NOMO-1 (cell line): ENCODE measurements around the gene BIRC7.

ENCODE experiments used
- DNase-seq, 2 experiments: peaks; one replicate each; lab custom pipeline; 2025; ENCODE audit not compliant: unreplicated experiment in 2 of 2; lab: John Stamatoyannopoulos, UW

BIRC7 gene

DNA sequence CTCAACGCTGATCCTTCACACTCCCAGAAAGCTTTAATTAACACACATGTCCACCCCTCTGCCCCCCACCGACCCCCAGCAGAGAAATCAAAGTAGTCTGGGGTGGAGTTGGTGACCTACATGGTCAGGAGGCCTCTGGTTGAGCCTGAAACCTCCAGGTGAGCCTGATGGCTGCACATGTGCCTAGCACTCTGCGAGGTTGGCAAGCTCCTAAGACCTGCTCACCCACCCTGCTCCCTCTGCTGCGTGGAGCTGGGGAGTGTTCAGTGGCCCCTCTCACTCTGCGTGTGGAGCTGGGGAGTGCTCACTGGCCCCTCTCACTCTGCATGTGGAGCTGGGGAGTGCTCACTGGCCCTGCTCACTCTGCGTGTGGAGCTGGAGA, 11.9 kb upstream of the BIRC7 start:
- no peak for DNase-seq

GRCh38 chr20:63224412-63225081, 11.2 kb upstream of the BIRC7 start:
- DNase-seq, result no peak

- DNase-seq, result no peak
Measured at GRCh38 chr20:63225082-63225454, 10.6 kb upstream of the BIRC7 start.

DNA sequence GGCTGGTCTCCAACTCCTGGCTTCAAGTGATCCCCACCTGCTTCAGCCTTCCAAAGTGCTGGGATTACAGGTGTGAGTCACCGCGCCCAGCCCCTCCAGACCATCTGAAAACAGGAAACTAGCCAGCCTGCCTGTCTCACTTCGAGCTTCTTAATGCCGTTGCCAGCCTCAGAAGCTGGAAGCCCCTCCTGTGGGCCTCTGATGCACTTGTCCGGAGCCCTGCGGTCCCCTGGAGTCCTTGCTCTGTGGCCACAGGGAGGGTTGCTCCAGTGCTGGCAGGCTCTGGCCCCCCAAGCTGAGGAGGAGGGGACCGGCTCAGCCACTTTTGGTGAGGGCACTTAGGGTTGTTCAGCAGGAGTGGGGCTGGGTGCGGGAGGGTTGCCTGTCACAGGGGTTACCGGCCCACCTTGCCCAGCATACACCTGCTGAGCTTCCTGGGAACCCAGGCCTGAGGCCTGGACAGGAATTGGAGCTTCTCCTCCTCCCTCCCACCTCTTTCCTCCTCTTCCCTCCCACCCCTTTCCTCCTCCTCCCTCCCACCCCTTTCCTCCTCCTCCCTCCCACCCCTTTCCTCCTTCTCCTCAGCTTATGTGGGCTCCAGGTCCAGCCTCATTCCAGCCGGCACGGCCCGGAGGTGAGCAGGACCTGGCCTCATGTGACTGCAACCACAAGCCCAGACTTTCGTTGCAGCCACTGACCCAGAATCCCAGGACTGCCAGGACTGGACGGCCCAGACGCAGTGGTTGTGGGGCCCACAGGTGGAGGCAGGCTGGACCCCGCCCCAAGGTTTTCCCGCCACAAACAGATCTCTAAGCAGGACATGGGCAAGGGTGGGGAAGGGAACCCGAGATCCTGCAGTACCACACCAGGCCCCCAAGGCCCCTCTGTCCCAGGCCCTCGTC, 9.4 kb upstream of the BIRC7 start:
- DNase-seq, result no peak

DNA sequence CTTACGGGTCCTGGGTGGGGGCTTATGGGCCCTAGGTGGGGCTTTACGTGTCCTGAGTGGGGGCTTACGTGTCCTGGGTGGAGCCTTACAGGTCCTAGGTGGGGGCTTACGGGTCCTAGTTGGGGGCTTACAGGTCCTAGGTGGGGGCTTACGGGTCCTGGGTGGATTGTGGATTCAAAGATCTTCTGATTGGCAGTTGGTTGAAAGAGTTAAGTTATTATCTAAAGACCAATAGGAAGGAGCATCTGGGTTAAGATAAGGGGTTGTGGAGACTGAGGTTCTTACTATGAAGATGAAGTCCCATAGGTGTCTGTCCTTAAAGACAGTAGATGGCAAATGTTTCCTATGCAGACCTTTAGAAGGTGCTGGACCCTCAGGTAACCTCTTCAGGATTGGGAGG, 8.4 kb upstream of the BIRC7 start:
- DNase-seq, result no peak

GRCh38 chr20:63228806-63229205, 6.9 kb upstream of the BIRC7 start:
- DNase-seq, result no peak

DNA sequence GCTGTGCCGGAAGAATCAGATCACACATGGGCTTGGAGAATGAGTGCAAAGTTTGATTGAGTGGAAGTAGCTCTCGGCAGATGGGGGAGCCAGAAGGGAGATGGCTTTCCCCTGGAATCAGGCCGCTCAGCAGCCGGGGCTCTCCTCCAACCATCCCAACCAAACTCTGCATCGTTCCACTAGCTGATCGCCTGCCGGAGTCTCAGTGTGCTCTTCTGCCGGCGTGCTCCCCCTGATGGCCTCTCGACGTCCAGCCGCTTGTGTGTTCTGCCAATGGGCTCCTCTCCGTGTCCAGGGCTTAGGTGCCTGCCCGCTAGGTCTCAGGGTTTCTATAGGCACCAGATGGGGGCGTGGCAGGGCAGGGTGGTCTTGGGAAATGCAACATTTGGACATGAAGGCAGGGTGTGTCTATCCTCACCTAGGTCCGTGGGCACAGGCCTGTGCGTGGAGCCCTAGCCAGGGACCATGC, 4.9 kb upstream of the BIRC7 start:
- DNase-seq, result no peak

- DNase-seq, result no peak
Measured at GRCh38 chr20:63232235-63233060, 3.3 kb upstream of the BIRC7 start.

- DNase-seq, result no peak
Measured at GRCh38 chr20:63233061-63233344, 2.7 kb upstream of the BIRC7 start.

- no peak for DNase-seq
Measured at GRCh38 chr20:63233924-63234323, 1.8 kb upstream of the BIRC7 start.

GRCh38 chr20:63234693-63235398, 859 bp upstream of the BIRC7 start:
- DNase-seq, result no peak

DNA sequence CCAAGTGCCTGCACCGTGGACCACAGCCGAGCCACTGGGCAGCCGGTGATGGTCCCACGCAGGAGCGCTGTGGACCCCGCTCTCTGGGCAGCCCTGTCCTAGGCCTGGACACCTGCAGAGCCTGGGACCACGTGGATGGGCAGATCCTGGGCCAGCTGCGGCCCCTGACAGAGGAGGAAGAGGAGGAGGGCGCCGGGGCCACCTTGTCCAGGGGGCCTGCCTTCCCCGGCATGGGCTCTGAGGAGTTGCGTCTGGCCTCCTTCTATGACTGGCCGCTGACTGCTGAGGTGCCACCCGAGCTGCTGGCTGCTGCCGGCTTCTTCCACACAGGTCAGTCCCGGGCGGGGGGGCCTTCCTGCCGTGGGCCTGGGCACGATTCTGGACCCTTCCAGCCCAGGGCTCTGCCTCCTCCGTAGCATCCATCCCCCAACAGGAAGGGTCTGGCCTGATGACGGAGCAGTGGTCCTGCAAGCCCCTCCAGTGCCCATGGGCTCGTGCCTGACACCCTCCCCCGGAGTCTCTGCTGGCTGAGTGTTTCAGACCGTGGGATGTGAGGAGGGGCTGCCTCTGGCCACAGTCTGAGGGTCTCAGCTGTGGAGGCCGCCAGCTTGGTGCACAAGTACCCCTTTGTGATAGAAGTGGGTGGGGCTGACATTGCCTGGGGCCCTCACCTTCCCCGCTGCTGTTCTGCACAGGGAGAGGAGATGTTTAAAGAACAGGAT, 572 bp downstream of the BIRC7 start:
- DNase-seq, result no peak

DNA sequence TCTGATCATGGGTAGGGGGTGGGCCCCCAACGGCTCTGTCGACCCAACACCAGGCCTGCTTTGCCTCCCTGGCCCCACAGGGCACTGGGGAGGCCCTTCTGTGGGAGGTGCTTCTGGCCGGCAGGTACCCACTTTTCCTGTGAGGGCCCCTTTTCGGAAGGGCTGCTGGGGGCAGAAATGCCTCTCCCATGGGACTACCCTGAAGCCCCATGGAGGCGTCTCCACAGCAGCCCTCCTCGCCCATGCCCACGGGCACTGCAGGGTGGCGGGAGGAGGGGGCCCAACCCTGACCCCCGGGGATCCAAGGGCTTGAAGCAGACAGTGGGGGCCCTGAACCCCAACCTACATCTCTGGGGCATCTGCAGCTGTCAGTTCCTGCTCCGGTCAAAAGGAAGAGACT, 2.3 kb downstream of the BIRC7 start:
- DNase-seq, result no peak

DNA sequence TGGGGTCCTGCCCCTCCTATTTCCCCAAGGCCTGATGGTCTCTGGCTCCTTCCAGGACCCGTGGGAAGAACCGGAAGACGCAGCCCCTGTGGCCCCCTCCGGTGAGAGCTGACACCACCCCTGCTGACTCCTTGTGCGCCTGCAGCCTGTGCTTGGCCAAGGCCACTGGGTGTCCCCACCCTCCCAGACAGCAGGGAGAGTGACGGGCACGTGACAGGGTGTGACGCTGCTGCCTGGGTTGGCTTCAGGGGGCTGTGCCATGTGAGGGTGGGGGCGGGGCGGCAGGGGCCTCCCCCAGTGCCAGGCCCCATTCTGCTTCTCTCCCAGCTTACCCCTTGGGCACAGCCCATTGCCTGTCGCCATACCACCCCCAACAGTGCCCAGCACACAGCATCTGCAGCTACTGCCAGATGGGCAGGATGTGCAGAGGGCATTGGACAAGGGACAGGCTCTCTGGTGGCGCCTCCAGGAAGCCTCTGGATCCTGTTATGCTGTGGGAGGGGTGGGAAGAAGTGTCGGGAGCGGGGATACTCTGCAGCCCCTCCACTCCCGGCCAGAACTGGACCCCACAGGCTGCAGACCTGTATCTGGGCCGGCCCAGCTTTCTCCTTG, 2.9 kb downstream of the BIRC7 start:
- no peak for DNase-seq

DNA sequence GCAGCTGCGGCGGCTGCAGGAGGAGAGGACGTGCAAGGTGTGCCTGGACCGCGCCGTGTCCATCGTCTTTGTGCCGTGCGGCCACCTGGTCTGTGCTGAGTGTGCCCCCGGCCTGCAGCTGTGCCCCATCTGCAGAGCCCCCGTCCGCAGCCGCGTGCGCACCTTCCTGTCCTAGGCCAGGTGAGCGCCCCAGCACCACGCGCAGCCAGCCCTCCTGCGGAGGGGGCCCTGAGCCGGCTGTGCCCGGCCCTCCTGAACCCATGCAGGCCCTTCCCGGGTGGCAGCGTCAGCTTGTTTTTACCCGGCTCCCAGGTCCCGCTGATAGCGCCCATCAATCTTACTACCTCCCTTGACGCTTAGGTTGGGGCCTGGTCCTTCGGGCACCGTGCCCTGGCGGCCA, 3.7 kb downstream of the BIRC7 start:
- DNase-seq, result no peak

DNA sequence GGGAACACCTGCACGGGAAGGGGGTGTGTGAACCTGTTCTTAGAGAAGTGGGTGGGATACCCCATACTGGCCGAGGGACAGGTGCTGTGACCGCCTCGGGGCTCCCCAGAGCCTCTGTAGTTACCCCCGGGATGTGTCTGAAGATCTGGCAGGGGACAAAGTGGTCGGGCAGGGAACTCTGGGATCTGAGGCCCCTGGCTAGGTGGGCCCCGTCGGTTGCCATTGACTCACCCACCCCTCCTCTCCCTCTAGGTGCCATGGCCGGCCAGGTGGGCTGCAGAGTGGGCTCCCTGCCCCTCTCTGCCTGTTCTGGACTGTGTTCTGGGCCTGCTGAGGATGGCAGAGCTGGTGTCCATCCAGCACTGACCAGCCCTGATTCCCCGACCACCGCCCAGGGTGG, 4.3 kb downstream of the BIRC7 start:
- DNase-seq, result no peak

GRCh38 chr20:63241272-63241671, 5.6 kb downstream of the BIRC7 start:
- DNase-seq, result no peak

GRCh38 chr20:63242736-63243135, 7.0 kb downstream of the BIRC7 start:
- DNase-seq, result no peak

DNA sequence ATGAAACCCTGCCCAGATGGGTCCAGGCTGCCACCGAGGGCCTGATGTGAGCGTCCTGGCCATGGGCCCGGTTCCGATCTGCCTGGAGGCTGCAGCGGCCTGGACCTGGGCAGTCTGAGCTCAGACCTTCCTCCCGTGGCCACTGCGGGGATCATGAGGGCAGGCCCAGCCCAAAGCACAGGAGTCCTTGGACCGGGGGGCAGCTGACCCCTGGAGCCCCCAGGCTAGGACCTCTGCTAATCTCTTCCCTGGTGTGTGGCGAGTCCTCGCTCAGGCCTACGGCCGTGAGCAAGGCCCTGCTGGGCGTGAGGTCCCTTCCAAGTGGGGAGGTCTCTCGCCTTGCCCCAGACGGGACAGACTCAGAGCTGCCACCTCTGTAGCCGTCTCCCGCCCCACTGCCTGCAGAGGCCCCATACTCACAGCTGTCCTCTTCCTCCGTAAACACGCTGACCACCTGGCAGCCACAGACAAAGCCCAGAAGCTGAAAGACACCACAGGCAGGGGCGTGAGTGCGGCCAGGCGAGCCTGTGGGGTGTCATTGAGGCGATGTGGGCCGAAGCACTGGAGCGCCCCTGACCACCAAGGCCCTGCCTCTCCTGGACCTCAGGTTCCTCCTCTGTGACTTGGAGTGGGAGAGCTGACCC, 8.0 kb downstream of the BIRC7 start:
- no peak for DNase-seq
